K562 (cell line): ENCODE measurements around the gene MACF1. TPM values are rescaled to one million over a fixed set of nuclear protein-coding genes. Genes with fewer than 3 reads are reported as not detected.
A peak's percentile ranks its signal among the peaks of the same experiment; 100 is the strongest.

ENCODE experiments used
- ATF7 ChIP-seq: fragments of 450-650 bp; IDR thresholded peaks from 2 replicates; pipeline ENCODE4 v1.7.1; 2014; ENCODE audit warnings: mild to moderate bottlenecking, moderate library complexity
- BRD4 ChIP-seq: fragments of 200-600 bp; sonication (generic); IDR thresholded peaks from 2 replicates; pipeline ENCODE4 v1.6.1; 2017; ENCODE audit warnings: inconsistent platforms
- CHD1 ChIP-seq: fragments of 200-600 bp; sonication (generic); IDR thresholded peaks from one replicate; pipeline ENCODE4 v1.6.1; 2012; ENCODE audit warnings: mild to moderate bottlenecking, moderate library complexity, low read length, inconsistent platforms
- ELF1 ChIP-seq: fragments of 200-800 bp; sonication (Bioruptor generic); IDR thresholded peaks from 2 replicates; pipeline ENCODE4 v1.6.1; 2016; ENCODE audit warnings: missing genetic modification characterization, missing compliant biosample characterization
- FOXP1 ChIP-seq: sonication (generic); formaldehyde crosslinking; IDR thresholded peaks from 2 replicates; pipeline ENCODE4 v1.8.0; 2022; ENCODE audit warnings: mild to moderate bottlenecking, missing genetic modification reagents
- KDM5B ChIP-seq: fragments of 200-600 bp; sonication (generic); IDR thresholded peaks from 2 replicates; pipeline ENCODE4 v1.6.1; 2012; ENCODE audit warnings: low read depth, mild to moderate bottlenecking, moderate library complexity, low read length, control low read depth, inconsistent platforms; ENCODE audit not compliant: insufficient replicate concordance
- KLF16 ChIP-seq: IDR thresholded peaks from 2 replicates; pipeline ENCODE4 v1.6.1; 2016; ENCODE audit warnings: antibody characterized with exemption
- MCM3 ChIP-seq: fragments of 450-650 bp; IDR thresholded peaks from 2 replicates; pipeline ENCODE4 v1.6.1; 2016
- MCM5 ChIP-seq: fragments of 450-650 bp; IDR thresholded peaks from 2 replicates; pipeline ENCODE4 v1.6.1; 2016; ENCODE audit warnings: low read depth
- MEIS2 ChIP-seq: fragments of 450-650 bp; IDR thresholded peaks from 2 replicates; pipeline ENCODE4 v1.6.1; 2014; ENCODE audit warnings: mild to moderate bottlenecking; ENCODE audit not compliant: partially characterized antibody
- MYBL2 ChIP-seq, 2 experiments: fragments of 450-650 bp in 1 of 2; sonication (generic) in 1 of 2; formaldehyde crosslinking in 1 of 2; IDR thresholded peaks; 2 replicates each; pipeline versions ENCODE4 v1.6.1 to v1.8.1; 2017 to 2022; ENCODE audit warnings: borderline replicate concordance in 1 of 2, inconsistent platforms in 1 of 2, low read depth in 1 of 2, mild to moderate bottlenecking in 1 of 2, missing genetic modification reagents in 1 of 2, moderate library complexity in 1 of 2
- MYC ChIP-seq, 2 experiments: fragments of 250-450 bp in 1 of 2; sonication (Bioruptor Pico) in 1 of 2; IDR thresholded peaks; 2 replicates each; pipeline versions ENCODE4 v1.5.1 to v1.6.1; 2012 to 2021; ENCODE audit warnings: low read depth in 2 of 2, borderline replicate concordance in 1 of 2, improper control_type of control experiment in 1 of 2, low read length in 1 of 2, mild to moderate bottlenecking in 1 of 2, moderate library complexity in 1 of 2
- NFE2L1 ChIP-seq: fragments of 450-650 bp; IDR thresholded peaks from 2 replicates; pipeline ENCODE4 v1.6.1; 2016; ENCODE audit warnings: missing genetic modification characterization, low read depth, mild to moderate bottlenecking, missing compliant biosample characterization, moderate library complexity, borderline replicate concordance
- SMARCB1 ChIP-seq: IDR thresholded peaks from 2 replicates; pipeline ENCODE4 v1.6.1; 2011; ENCODE audit warnings: improper control_type of control experiment, low read depth; ENCODE audit not compliant: insufficient read length
- SMC3 ChIP-seq: conservative IDR thresholded peaks from 2 replicates; pipeline ENCODE4 v1.6.1; 2011; ENCODE audit warnings: low read depth, low read length, improper control_type of control experiment; ENCODE audit not compliant: insufficient read depth
- SNIP1 ChIP-seq: fragments of 450-650 bp; IDR thresholded peaks from 2 replicates; pipeline ENCODE4 v1.7.1; 2017; ENCODE audit warnings: low read depth, mild to moderate bottlenecking
- TCF7 ChIP-seq: sonication (generic); IDR thresholded peaks from 2 replicates; pipeline ENCODE4 v1.6.1; 2016; ENCODE audit warnings: antibody characterized with exemption, borderline replicate concordance
- TEAD1 ChIP-seq, 2 experiments: fragments of 450-650 bp in 1 of 2; sonication (generic) in 1 of 2; formaldehyde crosslinking; IDR thresholded peaks; 2 replicates each; pipeline versions ENCODE4 v1.4.0 to v1.8.0; 2020 to 2022; ENCODE audit warnings: mild to moderate bottlenecking in 2 of 2, missing genetic modification reagents in 1 of 2
- TRIM24 ChIP-seq, 2 experiments: fragments of 450-650 bp; IDR thresholded peaks; 2 replicates each; pipeline ENCODE4 v1.6.1; 2016
- ZBTB17 ChIP-seq: fragments of 450-650 bp; formaldehyde crosslinking; IDR thresholded peaks from 2 replicates; pipeline ENCODE4 v1.4.0; 2020; ENCODE audit warnings: mild to moderate bottlenecking
- ZBTB7A ChIP-seq: IDR thresholded peaks from 2 replicates; pipeline ENCODE4 v1.6.1; 2011; ENCODE audit warnings: low read depth, mild to moderate bottlenecking, low read length, moderate library complexity, borderline replicate concordance; ENCODE audit not compliant: control insufficient read depth
- ZC3H4 ChIP-seq: sonication (generic); formaldehyde crosslinking; IDR thresholded peaks from 2 replicates; pipeline ENCODE4 v1.9.0; 2021; ENCODE audit warnings: missing genetic modification reagents, borderline replicate concordance
- ZNF212 ChIP-seq: fragments of 450-650 bp; formaldehyde crosslinking; IDR thresholded peaks from 2 replicates; pipeline ENCODE4 v1.4.0; 2020; ENCODE audit warnings: mild to moderate bottlenecking
- ZNF3 ChIP-seq: fragments of 250-450 bp; sonication (Bioruptor Pico); IDR thresholded peaks from 2 replicates; pipeline ENCODE4 v1.5.0; 2021; ENCODE audit warnings: mild to moderate bottlenecking, moderate library complexity
- ZNF41 ChIP-seq: fragments of 250-450 bp; sonication (Bioruptor Pico); conservative IDR thresholded peaks from 2 replicates; pipeline ENCODE4 v1.4.0; 2020; ENCODE audit warnings: mild to moderate bottlenecking
- polyA plus RNA-seq, 8 experiments: library from polyadenylated mRNA; depleted of rRNA in 4 of 8; stranded (reverse) in 5 of 8; unstranded in 3 of 8; fragments of >200 nt; fragmentation: Nextera tagmentation in 2 of 8; fragmentation: Illumina TruSeq in 1 of 8; extraction: Ambion mirVana in 2 of 8; extraction: Trizol in 1 of 8; gene quantifications; 2 replicates each; pipeline versions ENCODE4 v1.2.1 to v1.2.3, GENCODE V29; 2011 to 2014; ENCODE audit warnings: inconsistent platforms in 1 of 8, missing spikeins in 1 of 8
- total RNA-seq, 7 experiments: library from RNA; depleted of rRNA in 6 of 7; stranded (reverse); fragments of >200 nt in 6 of 7; fragmentation: Illumina TruSeq in 2 of 7; extraction: Trizol in 2 of 7; gene quantifications; 2 replicates each; pipeline versions ENCODE4 v1.2.1 to v1.2.3, GENCODE V29; 2011 to 2021; ENCODE audit warnings: low replicate concordance in 1 of 7
- TF ChIP-seq, protein P1 (sequence below): conservative IDR thresholded peaks from 2 replicates; pipeline ENCODE4 v1.6.1; 2011; ENCODE audit warnings: low read depth, mild to moderate bottlenecking, low read length; ENCODE audit not compliant: control insufficient read depth
- TF ChIP-seq, protein P2 (sequence below): sonication (generic); IDR thresholded peaks from 2 replicates; pipeline ENCODE4 v1.6.1; 2016
- TF ChIP-seq, protein P3 (sequence below): sonication (generic); formaldehyde crosslinking; IDR thresholded peaks from 2 replicates; pipeline ENCODE4 v1.5.0; 2020; ENCODE audit warnings: missing genetic modification reagents

The MACF1 gene
- total and polyA plus RNA-seq, 9 of the 15 experiments (the other 6 are each of a cell fraction or from before 2014, with no cell fraction given): 13.2 to 232 (median 112) TPM

DNA sequence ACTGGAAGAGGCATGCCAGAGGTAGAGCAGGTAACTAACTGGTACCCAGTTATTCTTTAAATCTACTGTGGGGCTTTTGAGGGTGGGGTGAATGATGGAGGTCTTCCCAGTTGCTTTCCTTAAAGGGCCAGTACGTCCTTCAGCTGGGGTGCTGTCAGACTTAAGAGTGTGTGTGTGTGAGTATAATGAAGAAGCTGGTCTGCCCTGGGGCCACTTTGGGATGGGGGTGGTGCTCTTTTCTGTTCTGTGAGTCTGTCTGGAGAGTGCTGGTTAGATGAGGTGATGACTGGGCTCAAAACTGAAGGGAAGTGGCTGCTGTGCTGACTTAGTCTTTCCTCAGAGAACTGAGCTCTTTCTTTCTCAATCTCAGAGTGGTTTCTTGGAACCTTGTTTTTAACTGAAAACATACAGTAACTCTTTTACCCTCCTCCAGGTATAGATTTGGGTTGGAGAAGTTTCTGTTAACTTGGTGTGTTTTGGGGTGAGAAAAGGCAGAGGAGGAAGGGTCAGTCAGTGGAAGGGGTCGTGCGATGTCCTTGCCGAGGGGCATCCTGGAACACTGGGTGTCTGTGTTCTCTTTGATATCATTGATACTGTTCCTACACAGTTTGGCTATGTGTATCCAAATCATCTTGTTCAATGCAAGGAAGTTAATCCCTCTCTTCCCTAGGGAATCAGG is 746 bp downstream of the MACF1 start (continued):
- TF ChIP-seq, protein P1, sequence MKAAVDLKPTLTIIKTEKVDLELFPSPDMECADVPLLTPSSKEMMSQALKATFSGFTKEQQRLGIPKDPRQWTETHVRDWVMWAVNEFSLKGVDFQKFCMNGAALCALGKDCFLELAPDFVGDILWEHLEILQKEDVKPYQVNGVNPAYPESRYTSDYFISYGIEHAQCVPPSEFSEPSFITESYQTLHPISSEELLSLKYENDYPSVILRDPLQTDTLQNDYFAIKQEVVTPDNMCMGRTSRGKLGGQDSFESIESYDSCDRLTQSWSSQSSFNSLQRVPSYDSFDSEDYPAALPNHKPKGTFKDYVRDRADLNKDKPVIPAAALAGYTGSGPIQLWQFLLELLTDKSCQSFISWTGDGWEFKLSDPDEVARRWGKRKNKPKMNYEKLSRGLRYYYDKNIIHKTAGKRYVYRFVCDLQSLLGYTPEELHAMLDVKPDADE: no peak
- TF ChIP-seq KLF16 (no peak), MEIS2 (no peak), ZC3H4 (CRISPR knock-in tag) (no peak), TRIM24 (IDR thresholded peaks at IDR 0.05) (no peak), ZNF3 (peak; percentile 23; the same call in 1 of the 2 replicates), SNIP1 (no peak), TCF7 (no peak), MCM5 (no peak), ZNF212 (CRISPR knock-in tag) (no peak), SMARCB1 (no peak), ZNF41 (CRISPR knock-in tag) (no peak), TEAD1 (CRISPR knock-in tag; IDR thresholded peaks at IDR 0.05) (no peak), FOXP1 (CRISPR knock-in tag) (no peak), MYBL2 (IDR thresholded peaks at IDR 0.05; ENCODE audit: low read depth) (no peak), MYBL2 (CRISPR knock-in tag; IDR thresholded peaks at IDR 0.05; ENCODE audit: borderline replicate concordance) (no peak), SMC3 (no peak), ELF1 (tag) (no peak), CHD1 (peak; percentile 18), MCM3 (no peak), KDM5B (no peak), ZBTB7A (peak; percentile 54; the same call in 1 of the 2 replicates), NFE2L1 (tag) (no peak), BRD4 (no peak), ATF7 (no peak), ZBTB17 (CRISPR knock-in tag) (no peak), MYC (IDR thresholded peaks at IDR 0.05; ENCODE audit: low read depth, low read length) (no peak), MYC (CRISPR knock-in tag; IDR thresholded peaks at IDR 0.05; ENCODE audit: borderline replicate concordance, low read depth) (no peak)
- TF ChIP-seq, protein P2, sequence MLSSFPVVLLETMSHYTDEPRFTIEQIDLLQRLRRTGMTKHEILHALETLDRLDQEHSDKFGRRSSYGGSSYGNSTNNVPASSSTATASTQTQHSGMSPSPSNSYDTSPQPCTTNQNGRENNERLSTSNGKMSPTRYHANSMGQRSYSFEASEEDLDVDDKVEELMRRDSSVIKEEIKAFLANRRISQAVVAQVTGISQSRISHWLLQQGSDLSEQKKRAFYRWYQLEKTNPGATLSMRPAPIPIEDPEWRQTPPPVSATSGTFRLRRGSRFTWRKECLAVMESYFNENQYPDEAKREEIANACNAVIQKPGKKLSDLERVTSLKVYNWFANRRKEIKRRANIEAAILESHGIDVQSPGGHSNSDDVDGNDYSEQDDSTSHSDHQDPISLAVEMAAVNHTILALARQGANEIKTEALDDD: peak; percentile 90
- TF ChIP-seq, protein P3, sequence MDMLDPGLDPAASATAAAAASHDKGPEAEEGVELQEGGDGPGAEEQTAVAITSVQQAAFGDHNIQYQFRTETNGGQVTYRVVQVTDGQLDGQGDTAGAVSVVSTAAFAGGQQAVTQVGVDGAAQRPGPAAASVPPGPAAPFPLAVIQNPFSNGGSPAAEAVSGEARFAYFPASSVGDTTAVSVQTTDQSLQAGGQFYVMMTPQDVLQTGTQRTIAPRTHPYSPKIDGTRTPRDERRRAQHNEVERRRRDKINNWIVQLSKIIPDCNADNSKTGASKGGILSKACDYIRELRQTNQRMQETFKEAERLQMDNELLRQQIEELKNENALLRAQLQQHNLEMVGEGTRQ (CRISPR knock-in tag): no peak
